ENCODE results near the gene UBASH3A. TPM values are rescaled to one million over a fixed set of nuclear protein-coding genes. Genes with fewer than 3 reads are reported as not detected.
A peak's percentile ranks its signal among the peaks of the same experiment; 100 is the strongest.

UBASH3A gene
- polyA plus RNA-seq, 2 of the 4 experiments (the other 2 are of a cell fraction) = not detected

DNA sequence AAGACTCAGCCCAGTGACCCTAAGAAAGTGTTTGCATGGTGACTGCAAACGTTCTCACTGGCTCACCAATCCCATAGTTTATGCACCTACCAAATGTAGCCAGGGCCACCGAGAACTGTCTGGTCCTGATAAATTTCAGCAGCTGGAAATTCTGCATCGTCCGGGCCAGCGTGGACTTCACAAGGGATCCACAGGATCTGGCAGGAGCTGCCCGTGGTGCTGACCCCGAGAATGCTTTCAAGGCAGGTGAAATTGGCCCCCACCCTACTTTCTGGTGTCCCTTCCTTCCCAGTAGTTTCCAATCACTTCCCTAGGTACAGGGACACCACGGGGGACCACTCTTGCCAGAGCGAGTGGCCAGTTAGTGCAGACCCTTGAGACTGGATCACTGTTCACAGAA, 26.2 kb downstream of the UBASH3A start:
- Histone ChIP-seq H3K9me3 (0 out of 3 replicates have a peak, but pooled peaks cover 9% of the 10 kb centered on the region), H3K4me3 (no peak overlapping the region), H3K27ac (no peak overlapping the region), H3K4me2 (no peak overlapping the region), H3K4me1 (no peaks in the 10 kb centered on the region)
- WGBS (ENCODE audit: missing lambda C conversion rate) = 38% methylated on average over 7 of the region's 9 CpGs
- no peak for ATAC-seq
- ChIA-PET POLR2A (no interaction called here), CTCF (interaction anchor here (0.6 kb wide), 1 partner anchor 8 kb away, joined by 3 read pairs; no protein-coding TSS in a partner anchor)
- FAIRE-seq = no peak
- no peak for TF ChIP-seq HEYL (CRISPR knock-in tag; IDR thresholded peaks at IDR 0.05)
- TF ChIP-seq, protein P1, sequence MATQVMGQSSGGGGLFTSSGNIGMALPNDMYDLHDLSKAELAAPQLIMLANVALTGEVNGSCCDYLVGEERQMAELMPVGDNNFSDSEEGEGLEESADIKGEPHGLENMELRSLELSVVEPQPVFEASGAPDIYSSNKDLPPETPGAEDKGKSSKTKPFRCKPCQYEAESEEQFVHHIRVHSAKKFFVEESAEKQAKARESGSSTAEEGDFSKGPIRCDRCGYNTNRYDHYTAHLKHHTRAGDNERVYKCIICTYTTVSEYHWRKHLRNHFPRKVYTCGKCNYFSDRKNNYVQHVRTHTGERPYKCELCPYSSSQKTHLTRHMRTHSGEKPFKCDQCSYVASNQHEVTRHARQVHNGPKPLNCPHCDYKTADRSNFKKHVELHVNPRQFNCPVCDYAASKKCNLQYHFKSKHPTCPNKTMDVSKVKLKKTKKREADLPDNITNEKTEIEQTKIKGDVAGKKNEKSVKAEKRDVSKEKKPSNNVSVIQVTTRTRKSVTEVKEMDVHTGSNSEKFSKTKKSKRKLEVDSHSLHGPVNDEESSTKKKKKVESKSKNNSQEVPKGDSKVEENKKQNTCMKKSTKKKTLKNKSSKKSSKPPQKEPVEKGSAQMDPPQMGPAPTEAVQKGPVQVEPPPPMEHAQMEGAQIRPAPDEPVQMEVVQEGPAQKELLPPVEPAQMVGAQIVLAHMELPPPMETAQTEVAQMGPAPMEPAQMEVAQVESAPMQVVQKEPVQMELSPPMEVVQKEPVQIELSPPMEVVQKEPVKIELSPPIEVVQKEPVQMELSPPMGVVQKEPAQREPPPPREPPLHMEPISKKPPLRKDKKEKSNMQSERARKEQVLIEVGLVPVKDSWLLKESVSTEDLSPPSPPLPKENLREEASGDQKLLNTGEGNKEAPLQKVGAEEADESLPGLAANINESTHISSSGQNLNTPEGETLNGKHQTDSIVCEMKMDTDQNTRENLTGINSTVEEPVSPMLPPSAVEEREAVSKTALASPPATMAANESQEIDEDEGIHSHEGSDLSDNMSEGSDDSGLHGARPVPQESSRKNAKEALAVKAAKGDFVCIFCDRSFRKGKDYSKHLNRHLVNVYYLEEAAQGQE (IDR thresholded peaks at IDR 0.05) = peak; percentile 62; the same call in 1 of the 2 replicates
- DNase-seq (ENCODE audit: low read depth in 1 of 2, low spot score in 1 of 2) = no peak

GRCh38 chr21:42430521-42430920, 26.8 kb downstream of the UBASH3A start:
- Histone ChIP-seq H3K4me3 (no peak overlapping the region), H3K9me3 (0 out of 3 replicates have a peak, but pooled peaks cover 9% of the 10 kb centered on the region), H3K27ac (no peak overlapping the region), H3K4me1 (no peaks in the 10 kb centered on the region), H3K4me2 (no peak overlapping the region)
- no peak for FAIRE-seq
- ChIA-PET POLR2A (no interaction called here), CTCF (interaction anchor here (0.6 kb wide), 1 partner anchor 9 kb away, joined by 3 read pairs; no protein-coding TSS in a partner anchor)
- TF ChIP-seq NPAS2 (CRISPR knock-in tag; IDR thresholded peaks at IDR 0.05; ENCODE audit: borderline replicate concordance) (no peak), NR3C1 (IDR thresholded peaks at IDR 0.05) (no peak), ELK1 (IDR thresholded peaks at IDR 0.05; ENCODE audit: low read depth, low read length) (no peak), CBX2 (IDR thresholded peaks at IDR 0.05; ENCODE audit: borderline replicate concordance, low read depth) (no peak), RARB (CRISPR knock-in tag; IDR thresholded peaks at IDR 0.05) (no peak)
- WGBS (ENCODE audit: missing lambda C conversion rate) = no CpG with 5 or more reads among the region's 6 CpGs
- DNase-seq (ENCODE audit: low read depth in 1 of 2, low spot score in 1 of 2) = no peak
- no peak for ATAC-seq

DNA sequence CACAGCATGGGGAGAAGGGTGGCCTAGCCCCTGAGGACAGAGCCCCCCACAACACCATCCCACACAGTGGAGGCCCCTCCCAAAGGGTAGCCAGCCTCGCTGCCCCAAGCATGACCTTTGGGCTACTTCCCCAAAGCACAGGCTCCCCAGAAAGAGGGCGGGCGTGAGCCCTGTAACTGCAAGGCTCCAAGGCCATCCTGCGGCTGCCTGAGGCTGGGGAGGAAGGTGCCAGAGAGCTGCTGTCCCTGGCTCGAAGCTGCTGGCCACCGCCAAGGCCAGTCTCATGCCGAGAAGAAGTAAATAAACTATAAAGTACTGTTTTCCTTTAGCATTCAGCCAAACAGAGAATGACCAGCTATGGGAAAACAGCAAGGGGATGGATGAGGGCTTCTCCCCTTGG, 27.5 kb downstream of the UBASH3A start:
- POLR2A ChIA-PET = no interaction called here
- CTCF ChIA-PET = no interaction called here
- no peaks in the 10 kb centered on the region for H3K4me1 ChIP-seq
- H3K4me2 ChIP-seq = no peak overlapping the region
- TF ChIP-seq SMC3 (IDR thresholded peaks at IDR 0.05) = no peak
- no peak for TF ChIP-seq E2F6 (IDR thresholded peaks at IDR 0.05; ENCODE audit: borderline replicate concordance, low read depth)
- TF ChIP-seq ZFP36 (IDR thresholded peaks at IDR 0.05; ENCODE audit: borderline replicate concordance, partially characterized antibody) = no peak
- no peak for TF ChIP-seq CHD4 (IDR thresholded peaks at IDR 0.05; ENCODE audit: borderline replicate concordance)
- TF ChIP-seq, protein P2, sequence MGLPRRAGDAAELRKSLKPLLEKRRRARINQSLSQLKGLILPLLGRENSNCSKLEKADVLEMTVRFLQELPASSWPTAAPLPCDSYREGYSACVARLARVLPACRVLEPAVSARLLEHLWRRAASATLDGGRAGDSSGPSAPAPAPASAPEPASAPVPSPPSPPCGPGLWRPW (IDR thresholded peaks at IDR 0.05) = no peak
- no peak for TF ChIP-seq ATOH8 (CRISPR knock-in tag; IDR thresholded peaks at IDR 0.05; ENCODE audit: low read depth)
- TF ChIP-seq PBX3 (IDR thresholded peaks at IDR 0.05) = no peak
- TF ChIP-seq ZSCAN20 (CRISPR knock-in tag; IDR thresholded peaks at IDR 0.05) = no peak
- TF ChIP-seq POLR2AphosphoS2 (conservative IDR thresholded peaks at IDR 0.05; ENCODE audit: low read length) = no peak
- ATAC-seq = no peak
- H3K27ac ChIP-seq = no peak overlapping the region
- H3K4me3 ChIP-seq = no peak overlapping the region
- no peak for DNase-seq (ENCODE audit: low read depth in 1 of 2, low spot score in 1 of 2)
- no CpG with 5 or more reads among the region's 7 CpGs for WGBS (ENCODE audit: missing lambda C conversion rate)
- FAIRE-seq = no peak
- H3K9me3 ChIP-seq = 0 out of 3 replicates have a peak, but pooled peaks cover 9% of the 10 kb centered on the region

Data from A549 (cell line).